HCT116 (cell line): ENCODE measurements around the gene ARHGAP19. TPM values are rescaled to one million over a fixed set of nuclear protein-coding genes. Genes with fewer than 3 reads are reported as not detected.

Experiments
- ATAC-seq: fragments of 200-7000 bp; cut with Tn5 transposase; 2 replicates; pipeline ENCODE4 v1.9.1; 2020; ENCODE audit warnings: mild to moderate bottlenecking, moderate library complexity
- BruUV-seq: library from RNA; stranded (reverse); fragments of 400-500 nt; replicated peaks from 2 replicates; lab custom pipeline; 2021; lab: Mats Ljungman, UMichigan
- CTCF ChIA-PET: fragments of 300-600 bp; sonication (Branson Sonifier 250); formaldehyde crosslinking; loops from one replicate; lab custom pipeline; 2021; ENCODE audit warnings: antibody characterized with exemption; lab: Charles Lee
- POLR2A ChIA-PET: fragments of 300-600, 350-600 bp; sonication (Branson Sonifier 250); formaldehyde crosslinking; loops from one replicate; lab custom pipeline; 2021; ENCODE audit warnings: antibody characterized with exemption; lab: Charles Lee
- RAD21 ChIA-PET, 2 experiments: fragments of 300-600 bp; sonication (Branson Sonifier 250); formaldehyde crosslinking; loops; one replicate each; lab custom pipeline; 2023; ENCODE audit warnings: low total read pairs in 2 of 2; ENCODE audit not compliant: uncharacterized antibody in 2 of 2, unreplicated experiment in 2 of 2, low non-redundant PET in 1 of 2; lab: Charles Lee
- DNase-seq: peaks from one replicate; pipeline ENCODE4 v3.0.0-alpha.2; 2010; ENCODE audit warnings: low read depth, low spot score
- H2AFZ ChIP-seq: fragments of 200-600 bp; shearing (Covaris generic), sonication (generic); 2 replicates; pipeline ENCODE4 v1.6.1; 2017; ENCODE audit warnings: low read depth, mixed run types, mixed read lengths, antibody characterized with exemption, low read length; ENCODE audit not compliant: poor library complexity, severe bottlenecking
- H3K27ac ChIP-seq: 2 replicates; pipeline ENCODE4 v1.5.1; 2012; ENCODE audit warnings: low read depth, low read length
- H3K27me3 ChIP-seq: fragments of 200-600 bp; sonication (generic); 2 replicates; pipeline ENCODE4 v1.6.1; 2016; ENCODE audit warnings: mixed run types, low read length, mixed read lengths; ENCODE audit not compliant: insufficient read depth
- H3K36me3 ChIP-seq, 2 experiments: fragments of 200-500 bp in 1 of 2; fragments of 200-600 bp in 1 of 2; sonication (Bioruptor generic) in 1 of 2; sonication (generic) in 1 of 2; 2 replicates each; pipeline versions ENCODE4 v1.5.1 to v1.6.1; 2014 to 2016; ENCODE audit warnings: low read length in 2 of 2, inconsistent platforms in 1 of 2, mixed read lengths in 1 of 2, mixed run types in 1 of 2; ENCODE audit not compliant: insufficient read depth in 2 of 2, control insufficient read depth in 1 of 2
- H3K4me1 ChIP-seq, 2 experiments: fragments of 200-600 bp in 1 of 2; sonication (generic) in 1 of 2; 2 replicates each; pipeline versions ENCODE4 v1.5.1 to v1.6.1; 2012 to 2017; ENCODE audit warnings: low read length in 2 of 2, inconsistent platforms in 1 of 2, mild to moderate bottlenecking in 1 of 2, mixed read lengths in 1 of 2, mixed run types in 1 of 2, moderate library complexity in 1 of 2; ENCODE audit not compliant: insufficient read depth in 2 of 2, control insufficient read depth in 1 of 2
- H3K4me2 ChIP-seq: fragments of 200-600 bp; sonication (generic); 2 replicates; pipeline ENCODE4 v1.6.1; 2017; ENCODE audit warnings: mixed run types, low read length, mixed read lengths
- H3K4me3 ChIP-seq, 2 experiments: fragments of 200-600 bp in 1 of 2; sonication (generic) in 1 of 2; replicated peaks in 1 of 2; 2 replicates each; pipeline ENCODE4 v1.5.1; 2011 to 2016; ENCODE audit warnings: low read length in 2 of 2, control low read depth in 1 of 2, low read depth in 1 of 2, mild to moderate bottlenecking in 1 of 2, mixed read lengths in 1 of 2, mixed run types in 1 of 2
- H3K79me2 ChIP-seq: fragments of 200-600 bp; sonication (generic); 2 replicates; pipeline ENCODE4 v1.6.1; 2017; ENCODE audit warnings: mild to moderate bottlenecking, mixed run types, low read length, moderate library complexity, mixed read lengths; ENCODE audit not compliant: insufficient read depth
- H3K9ac ChIP-seq: fragments of 200-600 bp; sonication (generic); 2 replicates; pipeline ENCODE4 v1.6.1; 2016; ENCODE audit warnings: low read length, mixed read lengths
- H3K9me2 ChIP-seq: fragments of 200-600 bp; sonication (generic), shearing (Covaris generic); 2 replicates; pipeline ENCODE4 v1.6.1; 2017; ENCODE audit warnings: mixed run types, mild to moderate bottlenecking, moderate library complexity; ENCODE audit not compliant: insufficient read depth
- H3K9me3 ChIP-seq, 2 experiments: fragments of 200-500 bp in 1 of 2; fragments of 200-600 bp in 1 of 2; sonication (Bioruptor generic) in 1 of 2; sonication (generic) in 1 of 2; 2 replicates each; pipeline ENCODE4 v1.6.1; 2014 to 2017; ENCODE audit warnings: low read length in 2 of 2, mixed read lengths in 2 of 2, inconsistent platforms in 1 of 2, low read depth in 1 of 2, mild to moderate bottlenecking in 1 of 2, mixed run types in 1 of 2, moderate library complexity in 1 of 2; ENCODE audit not compliant: control insufficient read depth in 1 of 2, insufficient read depth in 1 of 2
- H4K20me1 ChIP-seq: fragments of 200-600 bp; sonication (generic), shearing (Covaris generic); 2 replicates; pipeline ENCODE4 v1.6.1; 2017; ENCODE audit warnings: mixed run types, mild to moderate bottlenecking, moderate library complexity; ENCODE audit not compliant: insufficient read depth
- ATF3 ChIP-seq: IDR thresholded peaks from 2 replicates; pipeline ENCODE4 v1.6.1; 2012
- CEBPB ChIP-seq: IDR thresholded peaks from 2 replicates; pipeline ENCODE4 v1.6.1; 2012; ENCODE audit warnings: low read depth
- CTCF ChIP-seq, 3 experiments: fragments of 200-600 bp in 1 of 3; sonication (generic) in 1 of 3; IDR thresholded peaks in 2 of 3; conservative IDR thresholded peaks in 1 of 3; 2 replicates each; pipeline ENCODE4 v1.5.1; 2012 to 2017; ENCODE audit warnings: low read depth in 2 of 3, low read length in 2 of 3, antibody characterized with exemption in 1 of 3, borderline replicate concordance in 1 of 3, control low read depth in 1 of 3, mild to moderate bottlenecking in 1 of 3, mixed read lengths in 1 of 3, mixed run types in 1 of 3, moderate library complexity in 1 of 3; ENCODE audit not compliant: insufficient read depth in 1 of 3
- EZH2phosphoT487 ChIP-seq: fragments of 200-600 bp; IDR thresholded peaks from 2 replicates; pipeline ENCODE4 v1.6.1; 2018; ENCODE audit warnings: antibody characterized with exemption, borderline replicate concordance
- FOSL1 ChIP-seq: IDR thresholded peaks from 2 replicates; pipeline ENCODE4 v1.6.1; 2012; ENCODE audit warnings: low read depth
- POLR2A ChIP-seq: IDR thresholded peaks from 2 replicates; pipeline ENCODE4 v1.7.0; 2011; ENCODE audit warnings: borderline replicate concordance; ENCODE audit not compliant: insufficient read depth, insufficient read length; ENCODE audit errors: extremely low read depth
- SP1 ChIP-seq: IDR thresholded peaks from 2 replicates; pipeline ENCODE4 v1.6.1; 2012; ENCODE audit warnings: low read depth
- ZFX ChIP-seq: fragments of 450-650 bp; IDR thresholded peaks from 2 replicates; pipeline ENCODE4 v1.6.1; 2017
- intact Hi-C: fragments of 100-400 bp; cut with micrococcal nuclease; formaldehyde crosslinking; loops from 2 replicates; pipeline ENCODE4 v1.10.0; 2022
- total RNA-seq: library from RNA; stranded (reverse); gene quantifications from one replicate; pipeline ENCODE4 v1.2.1, GENCODE V29; 2021; ENCODE audit not compliant: unreplicated experiment
- TF ChIP-seq, protein P1 (sequence below): IDR thresholded peaks from 2 replicates; pipeline ENCODE4 v1.6.1; 2012
- TF ChIP-seq, protein P2 (sequence below): IDR thresholded peaks from 2 replicates; pipeline ENCODE4 v1.6.1; 2012; ENCODE audit warnings: low read depth

The ARHGAP19 gene
- total RNA-seq, 1 experiment from 2014 or later, result 36.8 TPM

DNA sequence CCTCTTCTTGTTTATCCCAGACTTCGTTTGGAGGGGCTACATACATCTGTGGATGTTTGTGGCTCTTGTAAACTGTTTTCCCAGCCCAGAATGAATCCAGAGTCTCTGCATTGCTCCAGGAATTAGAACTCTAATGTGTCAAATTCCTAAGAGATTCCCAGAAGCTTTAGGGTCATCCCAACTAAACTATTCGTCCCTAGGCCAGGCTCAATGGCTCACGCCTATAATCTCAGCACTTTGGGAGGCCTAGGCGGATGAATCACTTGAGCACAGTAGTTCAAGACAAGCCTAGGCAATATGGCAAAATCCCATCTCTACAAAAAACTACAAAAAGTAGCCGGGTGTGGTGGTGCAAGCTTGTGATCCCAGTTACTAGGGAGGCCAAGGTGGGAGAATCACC, 28.5 kb downstream of the ARHGAP19 start:
- Histone ChIP-seq H3K4me2 (no peak overlapping the region), H3K79me2 (peaks cover 6% of the 10 kb centered on the region; the same call in 1 of the 2 replicates), H3K4me3 (no peak overlapping the region), H3K36me3 (peaks cover 2 to 5% of the 10 kb centered on the region in 2 experiments; a peak in 1 of 4 replicates), H3K4me1 (no peaks in the 10 kb centered on the region), H3K27me3 (no peaks in the 10 kb centered on the region), H4K20me1 (no peaks in the 10 kb centered on the region), H2AFZ (no peak overlapping the region), H3K27ac (no peak overlapping the region), H3K9ac (no peak overlapping the region), H3K9me3 (no peaks in the 10 kb centered on the region), H3K9me2 (no peaks in the 10 kb centered on the region)
- ATAC-seq (no peak), DNase-seq (no peak)
- ChIA-PET RAD21 (no interaction called here), CTCF (no interaction called here), POLR2A (no interaction called here)
- intact Hi-C loops, result no loop called here
- TF ChIP-seq ATF3 (no peak), SP1 (no peak), CEBPB (no peak), EZH2phosphoT487 (no peak), POLR2A (no peak), CTCF (IDR thresholded peaks at IDR 0.05 in 2 of 3, conservative IDR thresholded peaks at IDR 0.05 in 1 of 3; ENCODE audit: borderline replicate concordance in 1 of 3, insufficient read depth in 1 of 3, low read depth in 2 of 3, low read length in 2 of 3) (no peak), ZFX (no peak), FOSL1 (no peak)
- TF ChIP-seq, protein P1, sequence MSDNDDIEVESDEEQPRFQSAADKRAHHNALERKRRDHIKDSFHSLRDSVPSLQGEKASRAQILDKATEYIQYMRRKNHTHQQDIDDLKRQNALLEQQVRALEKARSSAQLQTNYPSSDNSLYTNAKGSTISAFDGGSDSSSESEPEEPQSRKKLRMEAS, result no peak
- TF ChIP-seq, protein P2, sequence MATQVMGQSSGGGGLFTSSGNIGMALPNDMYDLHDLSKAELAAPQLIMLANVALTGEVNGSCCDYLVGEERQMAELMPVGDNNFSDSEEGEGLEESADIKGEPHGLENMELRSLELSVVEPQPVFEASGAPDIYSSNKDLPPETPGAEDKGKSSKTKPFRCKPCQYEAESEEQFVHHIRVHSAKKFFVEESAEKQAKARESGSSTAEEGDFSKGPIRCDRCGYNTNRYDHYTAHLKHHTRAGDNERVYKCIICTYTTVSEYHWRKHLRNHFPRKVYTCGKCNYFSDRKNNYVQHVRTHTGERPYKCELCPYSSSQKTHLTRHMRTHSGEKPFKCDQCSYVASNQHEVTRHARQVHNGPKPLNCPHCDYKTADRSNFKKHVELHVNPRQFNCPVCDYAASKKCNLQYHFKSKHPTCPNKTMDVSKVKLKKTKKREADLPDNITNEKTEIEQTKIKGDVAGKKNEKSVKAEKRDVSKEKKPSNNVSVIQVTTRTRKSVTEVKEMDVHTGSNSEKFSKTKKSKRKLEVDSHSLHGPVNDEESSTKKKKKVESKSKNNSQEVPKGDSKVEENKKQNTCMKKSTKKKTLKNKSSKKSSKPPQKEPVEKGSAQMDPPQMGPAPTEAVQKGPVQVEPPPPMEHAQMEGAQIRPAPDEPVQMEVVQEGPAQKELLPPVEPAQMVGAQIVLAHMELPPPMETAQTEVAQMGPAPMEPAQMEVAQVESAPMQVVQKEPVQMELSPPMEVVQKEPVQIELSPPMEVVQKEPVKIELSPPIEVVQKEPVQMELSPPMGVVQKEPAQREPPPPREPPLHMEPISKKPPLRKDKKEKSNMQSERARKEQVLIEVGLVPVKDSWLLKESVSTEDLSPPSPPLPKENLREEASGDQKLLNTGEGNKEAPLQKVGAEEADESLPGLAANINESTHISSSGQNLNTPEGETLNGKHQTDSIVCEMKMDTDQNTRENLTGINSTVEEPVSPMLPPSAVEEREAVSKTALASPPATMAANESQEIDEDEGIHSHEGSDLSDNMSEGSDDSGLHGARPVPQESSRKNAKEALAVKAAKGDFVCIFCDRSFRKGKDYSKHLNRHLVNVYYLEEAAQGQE, result no peak
- BruUV-seq, result no TSS peak
